GM19193 (cell line): ENCODE data around the gene ZNF346.
A peak's percentile ranks its signal among the peaks of the same experiment; 100 is the strongest.

Source experiments
- POLR2A ChIP-seq: IDR thresholded peaks from 4 replicates; pipeline ENCODE4 v1.6.1; 2011; ENCODE audit not compliant: insufficient read depth, insufficient read length; ENCODE audit errors: extremely low read depth

ZNF346 gene

DNA sequence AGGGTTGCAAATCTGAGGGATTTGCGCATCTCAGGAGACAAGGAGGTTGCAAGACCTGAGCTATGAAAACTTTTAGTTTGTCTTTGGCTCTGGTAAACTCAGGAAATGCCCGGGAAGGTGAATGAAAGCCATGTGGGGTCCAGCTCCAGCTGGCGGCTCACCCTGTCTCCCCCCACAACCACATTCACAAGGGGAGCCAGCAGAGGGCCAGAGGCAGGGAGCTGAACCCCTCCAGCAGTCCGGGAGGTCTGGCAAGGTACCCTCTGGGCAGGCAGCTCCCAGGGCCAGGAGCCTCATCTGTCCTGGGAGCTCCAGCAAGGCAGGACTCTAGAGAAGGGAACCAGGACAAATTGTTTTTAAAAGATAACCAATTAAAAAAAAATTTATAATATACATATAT lies 61.7 kb downstream of the ZNF346 start:
- TF ChIP-seq POLR2A: no peak

- no peak for TF ChIP-seq POLR2A
These were observed 63.6 kb downstream of the ZNF346 start for GRCh38 chr5:177085985-177086653.

GRCh38 chr5:177086654-177087397 lies 64.3 kb downstream of the ZNF346 start, which contains the start of gene FGFR4:
TSS of gene FGFR4 (plus strand) at chr5:177086915. CDS start at chr5:177089603, 2,688 bp downstream.
- TF ChIP-seq POLR2A: peak; percentile 27

DNA sequence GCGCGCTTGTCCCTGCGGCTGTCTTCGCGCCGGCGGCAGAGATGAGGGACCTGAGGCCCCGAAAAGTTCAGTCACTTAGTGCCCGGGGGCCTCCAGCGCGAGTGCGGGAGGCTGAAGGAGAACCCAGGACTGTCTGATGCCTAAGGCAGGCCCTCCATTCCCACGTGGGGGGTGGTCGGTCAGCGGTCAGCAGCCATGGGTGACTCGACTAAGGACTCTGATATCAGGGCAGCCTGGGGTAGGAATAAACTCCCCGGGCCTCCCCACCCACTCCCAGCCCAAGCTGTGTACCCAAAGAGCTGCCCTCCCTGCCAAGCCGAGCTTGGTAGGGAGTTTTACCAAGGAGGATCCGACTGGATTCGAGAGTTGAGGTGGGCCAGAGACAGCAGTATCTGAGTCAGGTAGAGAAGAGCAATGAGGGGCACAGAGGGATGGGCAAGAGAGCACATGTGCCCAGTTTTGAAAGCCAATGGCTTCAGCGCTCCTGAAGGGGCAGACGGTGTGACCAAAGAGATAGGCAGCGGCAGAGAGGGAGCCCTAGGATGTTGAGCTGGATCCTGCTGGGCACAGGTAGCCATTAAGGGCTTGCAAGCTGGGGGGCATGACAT lies 65.0 kb downstream of the ZNF346 start:
- TF ChIP-seq POLR2A: no peak

- TF ChIP-seq POLR2A: no peak
These were observed 66.6 kb downstream of the ZNF346 start for GRCh38 chr5:177089127-177089526.

DNA sequence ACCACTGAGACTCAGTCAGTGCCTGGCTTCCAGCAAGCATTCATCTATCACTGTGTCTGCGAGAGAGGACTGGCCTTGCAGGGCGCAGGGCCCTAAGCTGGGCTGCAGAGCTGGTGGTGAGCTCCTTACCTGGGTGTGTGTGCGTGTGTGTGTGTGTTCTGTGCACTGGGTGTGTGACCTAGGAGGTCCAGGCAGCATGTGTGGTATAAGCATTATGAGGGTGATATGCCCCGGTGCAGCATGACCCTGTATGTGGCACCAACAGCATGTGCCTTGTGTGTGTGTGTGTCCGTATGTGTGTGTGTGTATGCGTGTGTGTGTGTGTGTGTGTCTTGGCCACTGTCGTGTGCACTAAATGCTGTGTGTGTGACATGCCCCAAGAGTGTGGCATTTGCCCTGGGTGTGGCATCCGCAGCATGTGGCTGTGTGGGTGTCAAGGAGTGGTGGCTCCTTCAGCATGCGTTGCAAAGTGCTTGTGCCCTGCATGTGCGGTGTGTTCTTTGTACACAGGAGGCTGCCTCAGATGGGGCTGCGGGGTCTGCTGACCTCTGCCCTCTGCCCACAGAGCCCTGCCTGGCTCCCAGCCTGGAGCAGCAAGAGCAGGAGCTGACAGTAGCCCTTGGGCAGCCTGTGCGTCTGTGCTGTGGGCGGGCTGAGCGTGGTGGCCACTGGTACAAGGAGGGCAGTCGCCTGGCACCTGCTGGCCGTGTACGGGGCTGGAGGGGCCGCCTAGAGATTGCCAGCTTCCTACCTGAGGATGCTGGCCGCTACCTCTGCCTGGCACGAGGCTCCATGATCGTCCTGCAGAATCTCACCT lies 67.5 kb downstream of the ZNF346 start:
- no peak for TF ChIP-seq POLR2A

DNA sequence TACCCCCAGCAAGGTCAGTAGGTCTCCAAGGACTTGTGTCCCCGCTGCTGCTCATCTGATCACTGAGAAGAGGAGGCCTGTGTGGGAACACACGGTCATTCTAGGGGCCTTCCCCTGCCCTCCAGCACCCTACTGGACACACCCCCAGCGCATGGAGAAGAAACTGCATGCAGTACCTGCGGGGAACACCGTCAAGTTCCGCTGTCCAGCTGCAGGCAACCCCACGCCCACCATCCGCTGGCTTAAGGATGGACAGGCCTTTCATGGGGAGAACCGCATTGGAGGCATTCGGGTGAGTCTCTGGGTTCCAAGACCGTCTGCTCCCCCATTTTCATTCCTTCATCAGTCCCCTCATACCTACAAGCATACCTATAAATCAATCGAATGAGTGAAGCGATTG lies 68.3 kb downstream of the ZNF346 start:
- TF ChIP-seq POLR2A: no peak

DNA sequence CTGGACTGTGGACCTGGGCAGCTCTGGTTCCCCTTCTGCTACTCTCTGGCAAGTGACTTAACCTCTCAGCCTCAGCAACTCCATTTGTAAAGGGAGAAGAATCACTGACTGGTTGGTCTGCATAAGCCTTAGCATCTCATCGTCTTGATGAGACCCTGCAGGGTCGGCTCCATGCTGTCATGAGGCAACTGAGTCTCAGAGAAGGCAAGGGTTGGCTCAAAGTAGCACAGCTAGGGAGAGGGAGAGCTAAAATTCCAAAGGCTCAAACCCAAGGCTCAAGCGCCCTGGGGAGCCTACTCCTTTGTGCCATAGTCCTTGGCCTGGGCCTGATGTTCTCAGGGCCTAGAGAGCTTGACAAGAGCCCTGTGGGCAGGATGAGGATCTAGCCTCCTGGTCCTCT lies 68.7 kb downstream of the ZNF346 start:
- no peak for TF ChIP-seq POLR2A

- TF ChIP-seq POLR2A: no peak
These were observed 69.9 kb downstream of the ZNF346 start for GRCh38 chr5:177092178-177093081.

GRCh38 chr5:177093082-177093712 lies 70.7 kb downstream of the ZNF346 start:
- no peak for TF ChIP-seq POLR2A

- TF ChIP-seq POLR2A: no peak
These were observed 71.3 kb downstream of the ZNF346 start for GRCh38 chr5:177093803-177094202.

GRCh38 chr5:177094224-177095087 lies 72.0 kb downstream of the ZNF346 start:
- TF ChIP-seq POLR2A: no peak
